DND-41 (cell line): ENCODE measurements around the gene FBXO33.

Experiments
- CTCF ChIP-seq: IDR thresholded peaks from 2 replicates; pipeline ENCODE4 v1.5.1; 2012; ENCODE audit warnings: borderline replicate concordance, low read length, moderate library complexity, mild to moderate bottlenecking; ENCODE audit not compliant: poor library complexity, severe bottlenecking; ENCODE audit errors: extremely low read depth
- EZH2 ChIP-seq: IDR thresholded peaks from 3 replicates; pipeline ENCODE4 v1.6.1; 2012; ENCODE audit warnings: borderline replicate concordance, low read depth, mild to moderate bottlenecking, moderate library complexity, low read length, inconsistent platforms; ENCODE audit not compliant: severe bottlenecking

- no peak for TF ChIP-seq CTCF
- no peak for TF ChIP-seq EZH2
These were observed 13.0 kb downstream of the FBXO33 start for GRCh38 chr14:39419272-39419671.
